Progenitor cell of endocrine pancreas (in vitro differentiated cells): ENCODE data around the gene CYTH4. TPM values are rescaled to one million over a fixed set of nuclear protein-coding genes. Genes with fewer than 3 reads are reported as not detected.
"Not testable (repeated sequence)": the region's sequence is repeated elsewhere in the genome, so short reads cannot be mapped to it uniquely, and the experiment has no call there.

ENCODE experiments used
- DNase-seq: peaks from one replicate; pipeline ENCODE4 v3.0.0; 2021; ENCODE audit warnings: low spot score; ENCODE audit not compliant: unreplicated experiment
- H3K27ac Mint-ChIP-seq: 2 replicates; pipeline ENCODE4 v1.8.0; 2021; ENCODE audit warnings: mild to moderate bottlenecking, moderate library complexity, mixed read lengths
- H3K27me3 Mint-ChIP-seq: 2 replicates; pipeline ENCODE4 v1.8.0; 2021; ENCODE audit warnings: mixed read lengths
- H3K36me3 Mint-ChIP-seq: 2 replicates; pipeline ENCODE4 v1.8.0; 2022; ENCODE audit warnings: mixed read lengths; ENCODE audit not compliant: insufficient read depth
- H3K4me1 Mint-ChIP-seq: 2 replicates; pipeline ENCODE4 v1.8.0; 2021; ENCODE audit warnings: low read depth, mixed read lengths
- H3K4me3 Mint-ChIP-seq: 2 replicates; pipeline ENCODE4 v1.8.0; 2021; ENCODE audit warnings: low read depth, mild to moderate bottlenecking, moderate library complexity, mixed read lengths
- H3K9me3 Mint-ChIP-seq: 2 replicates; pipeline ENCODE4 v1.8.0; 2021; ENCODE audit warnings: low read depth, mixed read lengths
- CTCF ChIP-seq: fragments of 200-600 bp; sonication (generic); IDR thresholded peaks from one replicate; pipeline ENCODE4 v1.5.0; 2021; ENCODE audit warnings: antibody characterized with exemption, mild to moderate bottlenecking; ENCODE audit not compliant: unreplicated experiment
- total RNA-seq: library from RNA; stranded (reverse); gene quantifications from 2 replicates; pipeline ENCODE4 v1.2.1, GENCODE V29; 2021

CYTH4 gene
- total RNA-seq, 1 donor from 2014 or later: not detected

GRCh38 chr22:37328017-37328416 is 45.7 kb downstream of the CYTH4 start:
- DNase-seq: no peak
- Mint-ChIP-seq H3K4me1 (peaks cover 28% of the 10 kb centered on the region), H3K27me3 (peaks cover 23% of the 10 kb centered on the region), H3K4me3 (no peak overlapping the region), H3K36me3 (no peaks in the 10 kb centered on the region), H3K9me3 (no peaks in the 10 kb centered on the region), H3K27ac (peak overlapping the region; percentile 71)
- TF ChIP-seq CTCF: no peak

- not testable (repeated sequence) for H3K36me3 Mint-ChIP-seq, H3K4me3 Mint-ChIP-seq, H3K9me3 Mint-ChIP-seq, DNase-seq
- Mint-ChIP-seq H3K27ac (peak overlapping the region; percentile 71), H3K4me1 (peaks cover 26% of the 10 kb centered on the region), H3K27me3 (peaks cover 23% of the 10 kb centered on the region)
These were observed 46.4 kb downstream of the CYTH4 start for GRCh38 chr22:37328538-37329237.

GRCh38 chr22:37329238-37330140 is 47.2 kb downstream of the CYTH4 start:
- DNase-seq: no peak
- TF ChIP-seq CTCF: no peak
- Mint-ChIP-seq H3K27ac (peak overlapping the region; percentile 60), H3K9me3 (no peaks in the 10 kb centered on the region), H3K4me1 (peaks cover 21% of the 10 kb centered on the region), H3K36me3 (no peaks in the 10 kb centered on the region), H3K4me3 (no peak overlapping the region), H3K27me3 (peaks cover 23% of the 10 kb centered on the region)

- TF ChIP-seq CTCF: peak; percentile 60
- Mint-ChIP-seq H3K4me1 (peaks cover 23% of the 10 kb centered on the region), H3K9me3 (no peaks in the 10 kb centered on the region), H3K4me3 (no peak overlapping the region), H3K27ac (peak overlapping the region; percentile 60), H3K27me3 (peaks cover 30% of the 10 kb centered on the region), H3K36me3 (no peaks in the 10 kb centered on the region)
- peak; percentile 81 for DNase-seq
These were observed 48.1 kb downstream of the CYTH4 start for GRCh38 chr22:37330200-37331033.

- H3K27ac Mint-ChIP-seq: no peak overlapping the region
- H3K27me3 Mint-ChIP-seq: peaks cover 36% of the 10 kb centered on the region
- no peak for TF ChIP-seq CTCF
- H3K9me3 Mint-ChIP-seq: no peaks in the 10 kb centered on the region
- no peak for DNase-seq
- peaks cover 24% of the 10 kb centered on the region for H3K4me1 Mint-ChIP-seq
- H3K4me3 Mint-ChIP-seq: no peak overlapping the region
- H3K36me3 Mint-ChIP-seq: no peaks in the 10 kb centered on the region
These were observed 48.7 kb downstream of the CYTH4 start for GRCh38 chr22:37331034-37331428.
